ENCODE data around the gene ZBTB37.
"Not testable (repeated sequence)": the region's sequence is repeated elsewhere in the genome, so short reads cannot be mapped to it uniquely, and the experiment has no call there.

The ZBTB37 gene

GRCh38 chr1:173832748-173833147 lies 35.4 kb upstream of the ZBTB37 start:
- H3K4me3 ChIP-seq (replicated peaks; ENCODE audit: low read depth, low read length): no peak overlapping the region
- no peak for DNase-seq (ENCODE audit: low read depth)
- no peak for TF ChIP-seq CTCF (IDR thresholded peaks at IDR 0.05; ENCODE audit: low read length, missing control alignments)

- H3K4me3 ChIP-seq (replicated peaks; ENCODE audit: low read depth, low read length): no peak overlapping the region
- no peak for DNase-seq (ENCODE audit: low read depth)
- no peak for TF ChIP-seq CTCF (IDR thresholded peaks at IDR 0.05; ENCODE audit: low read length, missing control alignments)
Observed at GRCh38 chr1:173852105-173852504, 16.1 kb upstream of the ZBTB37 start.

GRCh38 chr1:173853074-173853473 lies 15.1 kb upstream of the ZBTB37 start:
- no peak for TF ChIP-seq CTCF (IDR thresholded peaks at IDR 0.05; ENCODE audit: low read length, missing control alignments)
- H3K4me3 ChIP-seq (replicated peaks; ENCODE audit: low read depth, low read length): no peak overlapping the region
- peak; percentile 87 for DNase-seq (ENCODE audit: low read depth)

- no peak for DNase-seq (ENCODE audit: low read depth)
- H3K4me3 ChIP-seq (replicated peaks; ENCODE audit: low read depth, low read length): no peak overlapping the region
- no peak for TF ChIP-seq CTCF (IDR thresholded peaks at IDR 0.05; ENCODE audit: low read length, missing control alignments)
Observed at GRCh38 chr1:173856014-173856413, 12.2 kb upstream of the ZBTB37 start.

GRCh38 chr1:173856903-173857302 lies 11.3 kb upstream of the ZBTB37 start:
- H3K4me3 ChIP-seq (replicated peaks; ENCODE audit: low read depth, low read length): no peak overlapping the region

GRCh38 chr1:173857363-173857917 lies 10.7 kb upstream of the ZBTB37 start:
- no peak for DNase-seq (ENCODE audit: low read depth)
- no peak for TF ChIP-seq CTCF (IDR thresholded peaks at IDR 0.05; ENCODE audit: low read length, missing control alignments)
- no peak overlapping the region for H3K4me3 ChIP-seq (replicated peaks; ENCODE audit: low read depth, low read length)

More at GRCh38 chr1:173856903-173857302, 11.3 kb upstream of the ZBTB37 start:
- DNase-seq (ENCODE audit: low read depth): peak; percentile 27
- no peak for TF ChIP-seq CTCF (IDR thresholded peaks at IDR 0.05; ENCODE audit: low read length, missing control alignments)

GRCh38 chr1:173859547-173859946 lies 8.6 kb upstream of the ZBTB37 start:
- not testable (repeated sequence) for DNase-seq (ENCODE audit: low read depth); H3K4me3 ChIP-seq (replicated peaks; ENCODE audit: low read depth, low read length)
